ENCODE data around the gene U2AF1L4. TPM values are rescaled to one million over a fixed set of nuclear protein-coding genes. Genes with fewer than 3 reads are reported as not detected.

Gene U2AF1L4
- total RNA-seq, 1 donor: 5.8 TPM

DNA sequence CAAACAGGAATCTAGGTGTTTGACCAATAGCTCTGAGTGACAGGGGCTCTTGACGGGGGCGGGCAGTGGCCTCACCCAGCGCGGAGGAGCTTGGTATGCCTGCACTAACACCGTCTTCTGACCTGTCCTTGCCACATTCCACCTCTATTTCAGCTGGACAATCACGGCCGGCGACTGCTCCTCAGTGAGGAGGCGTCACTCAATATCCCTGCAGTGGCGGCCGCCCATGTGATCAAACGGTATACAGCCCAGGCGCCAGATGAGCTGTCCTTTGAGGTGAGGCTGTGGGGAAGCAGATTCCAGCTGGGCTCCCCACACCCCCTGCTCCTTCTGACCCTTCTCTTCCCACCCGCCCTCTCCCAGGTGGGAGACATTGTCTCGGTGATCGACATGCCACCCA lies 34.8 kb upstream of the U2AF1L4 start:
- DNase-seq (ENCODE audit: insufficient read length, low spot score, missing footprints): peak; percentile 72
- Histone ChIP-seq H3K27ac (ENCODE audit: low read depth, low read length) (no peak overlapping the region), H3K36me3 (ENCODE audit: insufficient read depth, low read length) (no peaks in the 10 kb centered on the region), H3K79me2 (ENCODE audit: insufficient read depth, low read length) (peaks cover 2% of the 10 kb centered on the region), H3K27me3 (ENCODE audit: insufficient read depth, low read length) (no peaks in the 10 kb centered on the region), H3K4me2 (ENCODE audit: insufficient read depth, low read length) (no peak overlapping the region), H3K9me3 (ENCODE audit: low read depth, low read length) (no peaks in the 10 kb centered on the region), H2AFZ (ENCODE audit: low read length) (no peak overlapping the region), H4K20me1 (ENCODE audit: insufficient read depth, low read length) (no peaks in the 10 kb centered on the region), H3K4me3 (ENCODE audit: insufficient read depth, low read length) (no peak overlapping the region), H3K4me1 (ENCODE audit: insufficient read depth, low read length) (peaks cover under 1% of the 10 kb centered on the region)
- TF ChIP-seq, protein P1, sequence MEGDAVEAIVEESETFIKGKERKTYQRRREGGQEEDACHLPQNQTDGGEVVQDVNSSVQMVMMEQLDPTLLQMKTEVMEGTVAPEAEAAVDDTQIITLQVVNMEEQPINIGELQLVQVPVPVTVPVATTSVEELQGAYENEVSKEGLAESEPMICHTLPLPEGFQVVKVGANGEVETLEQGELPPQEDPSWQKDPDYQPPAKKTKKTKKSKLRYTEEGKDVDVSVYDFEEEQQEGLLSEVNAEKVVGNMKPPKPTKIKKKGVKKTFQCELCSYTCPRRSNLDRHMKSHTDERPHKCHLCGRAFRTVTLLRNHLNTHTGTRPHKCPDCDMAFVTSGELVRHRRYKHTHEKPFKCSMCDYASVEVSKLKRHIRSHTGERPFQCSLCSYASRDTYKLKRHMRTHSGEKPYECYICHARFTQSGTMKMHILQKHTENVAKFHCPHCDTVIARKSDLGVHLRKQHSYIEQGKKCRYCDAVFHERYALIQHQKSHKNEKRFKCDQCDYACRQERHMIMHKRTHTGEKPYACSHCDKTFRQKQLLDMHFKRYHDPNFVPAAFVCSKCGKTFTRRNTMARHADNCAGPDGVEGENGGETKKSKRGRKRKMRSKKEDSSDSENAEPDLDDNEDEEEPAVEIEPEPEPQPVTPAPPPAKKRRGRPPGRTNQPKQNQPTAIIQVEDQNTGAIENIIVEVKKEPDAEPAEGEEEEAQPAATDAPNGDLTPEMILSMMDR (IDR thresholded peaks at IDR 0.05; ENCODE audit: extremely low read depth, low read depth, low read length): no peak

DNA sequence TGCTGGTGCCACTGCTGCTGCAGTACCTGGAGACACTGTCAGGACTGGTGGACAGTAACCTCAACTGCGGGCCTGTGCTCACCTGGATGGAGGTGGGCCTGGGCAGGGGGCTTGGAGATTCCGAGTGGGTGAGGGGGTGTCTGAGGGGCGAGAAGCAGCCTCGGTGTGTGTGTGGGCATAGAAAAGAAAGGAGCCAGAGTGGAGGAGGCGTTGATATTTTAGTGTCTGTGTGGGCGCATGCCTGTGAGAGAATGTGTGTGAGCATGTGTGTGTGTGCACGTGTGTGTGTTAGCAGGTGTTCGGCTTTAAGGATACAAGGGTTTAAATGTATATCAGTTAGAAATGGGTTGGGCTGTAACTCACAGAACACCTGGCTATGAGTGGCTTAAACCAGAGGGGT lies 33.8 kb upstream of the U2AF1L4 start:
- Histone ChIP-seq H3K27ac (ENCODE audit: low read depth, low read length) (no peak overlapping the region), H3K4me3 (ENCODE audit: insufficient read depth, low read length) (no peak overlapping the region), H2AFZ (ENCODE audit: low read length) (no peak overlapping the region), H3K4me2 (ENCODE audit: insufficient read depth, low read length) (no peak overlapping the region), H3K27me3 (ENCODE audit: insufficient read depth, low read length) (no peaks in the 10 kb centered on the region), H3K4me1 (ENCODE audit: insufficient read depth, low read length) (peaks cover 7% of the 10 kb centered on the region), H3K36me3 (ENCODE audit: insufficient read depth, low read length) (no peaks in the 10 kb centered on the region), H4K20me1 (ENCODE audit: insufficient read depth, low read length) (no peaks in the 10 kb centered on the region), H3K79me2 (ENCODE audit: insufficient read depth, low read length) (peaks cover 2% of the 10 kb centered on the region), H3K9me3 (ENCODE audit: low read depth, low read length) (no peaks in the 10 kb centered on the region)
- DNase-seq (ENCODE audit: insufficient read length, low spot score, missing footprints): peak; percentile 25
- TF ChIP-seq, protein P1 (IDR thresholded peaks at IDR 0.05; ENCODE audit: extremely low read depth, low read depth, low read length): no peak

DNA sequence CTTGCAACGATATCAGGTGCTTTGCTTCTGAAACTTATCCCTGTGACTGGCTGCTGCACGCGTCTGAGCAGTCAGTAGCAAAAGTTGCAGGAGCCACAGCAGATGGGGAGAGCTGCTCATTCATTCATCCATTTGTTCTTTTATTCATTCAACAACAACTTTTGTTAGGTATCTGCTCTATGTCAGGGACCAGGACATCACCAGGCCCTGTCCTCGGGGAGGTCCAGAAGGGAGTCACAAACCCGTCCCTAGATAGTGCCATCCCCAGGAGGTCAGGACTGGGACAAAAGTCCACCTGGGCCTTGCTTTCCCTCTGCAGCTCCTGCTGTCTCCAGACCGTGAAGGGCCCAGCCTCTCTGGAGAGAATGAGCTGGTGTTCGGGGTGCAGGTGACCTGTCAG lies 32.7 kb upstream of the U2AF1L4 start:
- H4K20me1 ChIP-seq (ENCODE audit: insufficient read depth, low read length): no peaks in the 10 kb centered on the region
- H3K36me3 ChIP-seq (ENCODE audit: insufficient read depth, low read length): no peaks in the 10 kb centered on the region
- no peaks in the 10 kb centered on the region for H3K9me3 ChIP-seq (ENCODE audit: low read depth, low read length)
- H3K27ac ChIP-seq (ENCODE audit: low read depth, low read length): no peak overlapping the region
- peaks cover 2% of the 10 kb centered on the region for H3K79me2 ChIP-seq (ENCODE audit: insufficient read depth, low read length)
- H3K4me3 ChIP-seq (ENCODE audit: insufficient read depth, low read length): no peak overlapping the region
- H3K27me3 ChIP-seq (ENCODE audit: insufficient read depth, low read length): no peaks in the 10 kb centered on the region
- no peak overlapping the region for H2AFZ ChIP-seq (ENCODE audit: low read length)
- no peak overlapping the region for H3K4me2 ChIP-seq (ENCODE audit: insufficient read depth, low read length)
- TF ChIP-seq, protein P1 (IDR thresholded peaks at IDR 0.05; ENCODE audit: extremely low read depth, low read depth, low read length): no peak
- H3K4me1 ChIP-seq (ENCODE audit: insufficient read depth, low read length): peaks cover 7% of the 10 kb centered on the region
- peak; percentile 90 for DNase-seq (ENCODE audit: insufficient read length, low spot score, missing footprints)

DNA sequence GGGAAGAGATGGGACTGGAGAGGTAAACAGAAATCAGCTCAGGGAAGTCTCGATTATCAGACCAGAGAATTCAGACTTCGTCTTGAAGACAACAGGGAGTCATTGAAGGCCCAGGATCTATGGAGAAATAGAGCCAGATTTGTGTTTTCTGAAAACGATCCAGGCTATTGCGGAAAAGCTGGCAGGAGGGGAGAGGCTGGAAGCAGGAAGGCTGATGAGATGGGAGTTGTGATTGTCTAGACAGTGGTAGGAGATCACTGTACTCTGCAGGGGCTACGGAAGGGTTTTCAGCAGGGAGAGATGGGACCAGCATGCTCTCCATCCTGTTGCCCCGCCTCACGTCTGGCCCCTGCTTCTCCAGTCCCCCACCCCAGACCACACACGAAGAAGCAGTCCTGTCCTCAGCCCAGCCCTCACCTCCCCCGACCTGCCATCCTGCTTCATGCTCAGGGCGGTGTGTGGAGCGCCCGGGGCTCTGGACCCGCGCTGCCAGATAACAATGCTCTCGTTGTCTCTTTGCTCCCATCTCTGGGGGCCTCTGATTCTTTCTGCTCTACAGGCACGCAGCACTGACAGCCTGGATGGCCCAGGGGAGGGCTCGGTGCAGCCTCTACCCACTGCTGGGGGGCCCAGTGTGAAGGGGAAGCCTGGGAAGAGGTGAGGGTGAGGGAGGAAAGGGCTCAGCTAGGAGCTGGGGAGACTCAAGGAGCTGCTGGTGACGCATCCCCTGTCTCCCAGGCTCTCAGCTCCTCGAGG lies 32.0 kb upstream of the U2AF1L4 start:
- TF ChIP-seq, protein P1 (IDR thresholded peaks at IDR 0.05; ENCODE audit: extremely low read depth, low read depth, low read length): no peak
- peak; percentile 75 for DNase-seq (ENCODE audit: insufficient read length, low spot score, missing footprints)
- no peak overlapping the region for H3K27ac ChIP-seq (ENCODE audit: low read depth, low read length)
- no peak overlapping the region for H2AFZ ChIP-seq (ENCODE audit: low read length)
- no peaks in the 10 kb centered on the region for H4K20me1 ChIP-seq (ENCODE audit: insufficient read depth, low read length)
- H3K4me1 ChIP-seq (ENCODE audit: insufficient read depth, low read length): peaks cover 7% of the 10 kb centered on the region
- no peak overlapping the region for H3K4me3 ChIP-seq (ENCODE audit: insufficient read depth, low read length)
- no peaks in the 10 kb centered on the region for H3K36me3 ChIP-seq (ENCODE audit: insufficient read depth, low read length)
- H3K4me2 ChIP-seq (ENCODE audit: insufficient read depth, low read length): no peak overlapping the region
- no peaks in the 10 kb centered on the region for H3K27me3 ChIP-seq (ENCODE audit: insufficient read depth, low read length)
- peaks cover 2% of the 10 kb centered on the region for H3K79me2 ChIP-seq (ENCODE audit: insufficient read depth, low read length)
- no peaks in the 10 kb centered on the region for H3K9me3 ChIP-seq (ENCODE audit: low read depth, low read length)

All from osteoblast (primary cell).